Fibroblast of gingiva (primary cell): ENCODE results near the gene EZR.

Experiments
- DNase-seq: peaks from one replicate; pipeline ENCODE4 v3.0.0-alpha.2; 2011; ENCODE audit warnings: low read depth

The EZR gene

GRCh38 chr6:158819213-158819976, at the start of gene EZR:
TSS of gene EZR (minus strand) at chr6:158819368. CDS start at chr6:158818093, 1,275 bp downstream.
- DNase-seq: peak; percentile 56

- DNase-seq: no peak
Measured at GRCh38 chr6:158868122-158868480, 48.9 kb upstream of the EZR start.

- no peak for DNase-seq
Measured at GRCh38 chr6:158867381-158868121, 48.4 kb upstream of the EZR start.

GRCh38 chr6:158865769-158866168, 46.6 kb upstream of the EZR start:
- no peak for DNase-seq

GRCh38 chr6:158863646-158864045, 44.5 kb upstream of the EZR start:
- no peak for DNase-seq

GRCh38 chr6:158861686-158862381, 42.7 kb upstream of the EZR start:
- DNase-seq: peak; percentile 11

GRCh38 chr6:158860279-158860865, 41.2 kb upstream of the EZR start:
- DNase-seq: no peak

GRCh38 chr6:158856261-158856660, 37.1 kb upstream of the EZR start:
- no peak for DNase-seq

GRCh38 chr6:158854214-158855101, 35.3 kb upstream of the EZR start:
- no peak for DNase-seq

- DNase-seq: no peak
Measured at GRCh38 chr6:158853880-158854213, 34.7 kb upstream of the EZR start.

- peak; percentile 42 for DNase-seq
Measured at GRCh38 chr6:158853072-158853879, 34.1 kb upstream of the EZR start.

- DNase-seq: no peak
Measured at GRCh38 chr6:158852312-158853071, 33.3 kb upstream of the EZR start.

- DNase-seq: peak; percentile 61
Measured at GRCh38 chr6:158850807-158851115, 31.6 kb upstream of the EZR start.

- peak; percentile 63 for DNase-seq
Measured at GRCh38 chr6:158849899-158850806, 31.0 kb upstream of the EZR start.

- DNase-seq: no peak
Measured at GRCh38 chr6:158848490-158848895, 29.3 kb upstream of the EZR start.

- DNase-seq: no peak
Measured at GRCh38 chr6:158847786-158848185, 28.6 kb upstream of the EZR start.

GRCh38 chr6:158847012-158847529, 27.9 kb upstream of the EZR start:
- no peak for DNase-seq

- DNase-seq: no peak
Measured at GRCh38 chr6:158843751-158844683, 24.8 kb upstream of the EZR start.
